IMR-90 (cell line): ENCODE measurements around the gene DOK3. TPM values are rescaled to one million over a fixed set of nuclear protein-coding genes. Genes with fewer than 3 reads are reported as not detected.

Experiments used
- ATAC-seq: fragments of 200-7000 bp; cut with Tn5 transposase; 2 replicates; pipeline ENCODE4 v1.9.1; 2020; ENCODE audit warnings: low read depth, mild to moderate bottlenecking, moderate library complexity
- BruUV-seq: library from RNA; stranded (reverse); fragments of 400-500 nt; replicated peaks from 2 replicates; lab custom pipeline; 2021; lab: Mats Ljungman, UMichigan
- CTCF ChIA-PET: fragments of 300-600 bp; formaldehyde crosslinking; extraction: SDS; loops from one replicate; lab custom pipeline; 2021; ENCODE audit warnings: antibody characterized with exemption; lab: Yijun Ruan, JAX
- POLR2A ChIA-PET: fragments of 300-600 bp; sonication (Branson Sonifier 250); formaldehyde crosslinking; loops from one replicate; lab custom pipeline; 2022; ENCODE audit warnings: antibody characterized with exemption; ENCODE audit not compliant: unreplicated experiment; lab: Charles Lee
- DNase-seq: peaks from one replicate; pipeline ENCODE4 v3.0.0; 2013
- H2AFZ ChIP-seq: replicated peaks from 2 replicates; pipeline ENCODE3; 2013; ENCODE audit warnings: low read length, mild to moderate bottlenecking; ENCODE audit not compliant: poor library complexity
- H2AK5ac ChIP-seq: 2 replicates; pipeline ENCODE4 v1.6.1; 2013; ENCODE audit warnings: low read depth, low read length, inconsistent platforms
- H2AK9ac ChIP-seq: replicated peaks from 2 replicates; pipeline ENCODE3; 2013; ENCODE audit warnings: mild to moderate bottlenecking, low read depth, low read length, moderate library complexity; ENCODE audit not compliant: poor library complexity
- H2BK120ac ChIP-seq: 2 replicates; pipeline ENCODE4 v1.6.1; 2013; ENCODE audit warnings: low read depth, low read length, inconsistent platforms
- H2BK15ac ChIP-seq: 3 replicates; pipeline ENCODE4 v1.6.1; 2013; ENCODE audit warnings: low read depth, low read length, inconsistent platforms
- H2BK20ac ChIP-seq: 2 replicates; pipeline ENCODE4 v1.6.1; 2013; ENCODE audit warnings: low read depth, mild to moderate bottlenecking, inconsistent platforms, low read length, moderate library complexity
- H2BK5ac ChIP-seq: 2 replicates; pipeline ENCODE4 v1.6.1; 2013; ENCODE audit warnings: mild to moderate bottlenecking, low read depth, low read length, inconsistent platforms; ENCODE audit not compliant: poor library complexity, severe bottlenecking
- H3K14ac ChIP-seq: replicated peaks from 2 replicates; pipeline ENCODE4 v1.6.1; 2013; ENCODE audit warnings: low read depth, low read length, inconsistent platforms
- H3K18ac ChIP-seq: 2 replicates; pipeline ENCODE4 v1.6.1; 2013; ENCODE audit warnings: low read depth, low read length, control low read depth
- H3K23ac ChIP-seq: 2 replicates; pipeline ENCODE4 v1.6.1; 2013; ENCODE audit warnings: low read depth, low read length, inconsistent platforms
- H3K27ac ChIP-seq: 2 replicates; pipeline ENCODE4 v1.5.1; 2013; ENCODE audit warnings: mild to moderate bottlenecking, control low read depth, low read length; ENCODE audit not compliant: insufficient read depth
- H3K27me3 ChIP-seq: 2 replicates; pipeline ENCODE4 v1.6.1; 2013; ENCODE audit warnings: low read length; ENCODE audit not compliant: control insufficient read depth, insufficient read depth
- H3K36me3 ChIP-seq: 2 replicates; pipeline ENCODE4 v1.6.1; 2013; ENCODE audit warnings: low read length, mixed read lengths; ENCODE audit not compliant: control insufficient read depth, insufficient read depth
- H3K4ac ChIP-seq: 2 replicates; pipeline ENCODE4 v1.6.1; 2013; ENCODE audit warnings: low read depth, low read length, inconsistent platforms
- H3K4me1 ChIP-seq: 2 replicates; pipeline ENCODE4 v1.6.1; 2013; ENCODE audit warnings: low read length, mixed read lengths; ENCODE audit not compliant: control insufficient read depth, insufficient read depth
- H3K4me2 ChIP-seq: 2 replicates; pipeline ENCODE4 v1.6.1; 2013; ENCODE audit warnings: low read depth, mild to moderate bottlenecking, control low read depth, low read length, moderate library complexity
- H3K4me3 ChIP-seq: 2 replicates; pipeline ENCODE4 v1.5.1; 2013; ENCODE audit warnings: low read depth, mild to moderate bottlenecking, control low read depth, low read length, moderate library complexity; ENCODE audit not compliant: insufficient read depth
- H3K56ac ChIP-seq: 2 replicates; pipeline ENCODE4 v1.6.1; 2013; ENCODE audit warnings: low read length, inconsistent platforms; ENCODE audit not compliant: insufficient read depth; ENCODE audit errors: extremely low read depth
- H3K79me1 ChIP-seq, 2 experiments: 2 replicates each; pipeline ENCODE4 v1.6.1; 2013; ENCODE audit warnings: low read length in 2 of 2, inconsistent platforms in 1 of 2, low read depth in 1 of 2
- H3K9ac ChIP-seq: 2 replicates; pipeline ENCODE4 v1.6.1; 2013; ENCODE audit warnings: low read depth, low read length, control low read depth
- H3K9me1 ChIP-seq: 2 replicates; pipeline ENCODE4 v1.6.1; 2013; ENCODE audit warnings: low read length, inconsistent platforms; ENCODE audit not compliant: insufficient read depth
- H3K9me3 ChIP-seq: 2 replicates; pipeline ENCODE4 v1.6.1; 2013; ENCODE audit warnings: low read length; ENCODE audit not compliant: control insufficient read depth, insufficient read depth
- H4K20me1 ChIP-seq: 2 replicates; pipeline ENCODE4 v1.6.1; 2013; ENCODE audit warnings: low read length, inconsistent platforms; ENCODE audit not compliant: insufficient read depth
- H4K5ac ChIP-seq: 2 replicates; pipeline ENCODE4 v1.6.1; 2013; ENCODE audit warnings: mild to moderate bottlenecking, low read depth, low read length, control low read depth
- H4K8ac ChIP-seq, 2 experiments: 2 replicates each; pipeline ENCODE4 v1.6.1; 2013; ENCODE audit warnings: low read depth in 2 of 2, low read length in 2 of 2, control low read depth in 1 of 2, inconsistent platforms in 1 of 2
- H4K91ac ChIP-seq: 2 replicates; pipeline ENCODE4 v1.6.1; 2013; ENCODE audit warnings: low read depth, low read length, inconsistent platforms; ENCODE audit not compliant: insufficient read depth
- BHLHE40 ChIP-seq: fragments of 150-350 bp; IDR thresholded peaks from 2 replicates; pipeline ENCODE4 v1.6.1; 2016; ENCODE audit warnings: mild to moderate bottlenecking, low read depth, low read length
- CEBPB ChIP-seq: IDR thresholded peaks from 2 replicates; pipeline ENCODE4 v1.6.1; 2012; ENCODE audit warnings: low read depth, low read length, improper control_type of control experiment
- CHD1 ChIP-seq: IDR thresholded peaks from 2 replicates; pipeline ENCODE4 v1.6.1; 2012; ENCODE audit warnings: low read depth, low read length, improper control_type of control experiment
- FOS ChIP-seq: fragments of 150-350 bp; IDR thresholded peaks from 2 replicates; pipeline ENCODE4 v1.6.1; 2016; ENCODE audit warnings: low read depth, low read length
- MAFK ChIP-seq: IDR thresholded peaks from 2 replicates; pipeline ENCODE4 v1.6.1; 2012; ENCODE audit warnings: low read depth, low read length, improper control_type of control experiment
- MAZ ChIP-seq: IDR thresholded peaks from 2 replicates; pipeline ENCODE4 v1.6.1; 2012; ENCODE audit warnings: low read depth, mild to moderate bottlenecking, low read length, improper control_type of control experiment, moderate library complexity, borderline replicate concordance
- MXI1 ChIP-seq: IDR thresholded peaks from 2 replicates; pipeline ENCODE4 v1.6.1; 2012; ENCODE audit warnings: low read depth, mild to moderate bottlenecking, low read length, moderate library complexity, borderline replicate concordance
- NFE2L2 ChIP-seq: fragments of 150-350 bp; IDR thresholded peaks from 2 replicates; pipeline ENCODE4 v1.6.1; 2016; ENCODE audit warnings: low read depth, mild to moderate bottlenecking, low read length
- POLR2A ChIP-seq: IDR thresholded peaks from 2 replicates; pipeline ENCODE4 v1.6.1; 2012; ENCODE audit warnings: mild to moderate bottlenecking, low read depth, low read length
- RAD21 ChIP-seq: IDR thresholded peaks from 2 replicates; pipeline ENCODE4 v1.6.1; 2012; ENCODE audit warnings: low read length, improper control_type of control experiment
- RCOR1 ChIP-seq: IDR thresholded peaks from 2 replicates; pipeline ENCODE4 v1.6.1; 2012; ENCODE audit warnings: mild to moderate bottlenecking, low read length, improper control_type of control experiment; ENCODE audit not compliant: insufficient replicate concordance
- RFX5 ChIP-seq: IDR thresholded peaks from 2 replicates; pipeline ENCODE4 v1.8.0; 2012; ENCODE audit warnings: low read depth, mild to moderate bottlenecking, low read length, moderate library complexity
- SMC3 ChIP-seq: fragments of 150-350 bp; IDR thresholded peaks from 2 replicates; pipeline ENCODE4 v1.6.1; 2016; ENCODE audit warnings: low read depth, mild to moderate bottlenecking, antibody characterized with exemption, low read length, moderate library complexity
- WGBS, 2 experiments: methylation state at CpG; one replicate each; pipeline versions ENCODE4 v1.1.5 to v1.1.7; 2013; ENCODE audit warnings: missing lambda C conversion rate in 2 of 2; ENCODE audit not compliant: insufficient read length in 1 of 2; ENCODE audit errors: extremely low coverage in 2 of 2; 5-methylcytosine and 5-hydroxymethylcytosine counted together
- dilution Hi-C: fragments of 300-500 bp; cut with HindIII; formaldehyde crosslinking; loops from one replicate; pipeline ENCODE4 v1.14.3; 2018; ENCODE audit warnings: low sequenced_read_pairs; ENCODE audit not compliant: unreplicated experiment
- in situ Hi-C: fragments of 300-500 bp; cut with MboI; formaldehyde crosslinking; loops from 3 replicates; pipeline ENCODE4 v1.14.3; 2019; ENCODE audit warnings: low sequenced_read_pairs, inconsistent platforms, mixed read lengths
- intact Hi-C: fragments of 100-400 bp; cut with micrococcal nuclease; formaldehyde crosslinking; loops from 2 replicates; pipeline ENCODE4 v1.10.0; 2022
- polyA plus RNA-seq, 3 experiments: library from polyadenylated mRNA; depleted of rRNA; stranded (reverse); fragments of >200 nt; gene quantifications; 2 replicates each; pipeline ENCODE4 v1.2.3, GENCODE V29; 2012; ENCODE audit warnings: low replicate concordance in 1 of 3
- total RNA-seq: library from RNA; depleted of rRNA; stranded (reverse); fragments of >200 nt; gene quantifications from 2 replicates; pipeline ENCODE4 v1.2.3, GENCODE V29; 2012
- TF ChIP-seq, protein P1 (sequence below): fragments of 150-350 bp; IDR thresholded peaks from 2 replicates; pipeline ENCODE4 v1.6.1; 2017; ENCODE audit warnings: mild to moderate bottlenecking, antibody characterized with exemption, low read length, low read depth
- TF ChIP-seq, protein P2 (sequence below): conservative IDR thresholded peaks from 2 replicates; pipeline ENCODE4 v1.5.1; 2012; ENCODE audit warnings: mild to moderate bottlenecking, low read depth, low read length, improper control_type of control experiment
- TF ChIP-seq, protein P3 (sequence below): fragments of 150-350 bp; IDR thresholded peaks from 2 replicates; pipeline ENCODE4 v1.6.1; 2016; ENCODE audit warnings: low read depth, mild to moderate bottlenecking, low read length, moderate library complexity, borderline replicate concordance

Gene DOK3
- total and polyA plus RNA-seq, 2 of the 4 experiments (the other 2 are of a cell fraction): 0.54 to 3.9 TPM

DNA sequence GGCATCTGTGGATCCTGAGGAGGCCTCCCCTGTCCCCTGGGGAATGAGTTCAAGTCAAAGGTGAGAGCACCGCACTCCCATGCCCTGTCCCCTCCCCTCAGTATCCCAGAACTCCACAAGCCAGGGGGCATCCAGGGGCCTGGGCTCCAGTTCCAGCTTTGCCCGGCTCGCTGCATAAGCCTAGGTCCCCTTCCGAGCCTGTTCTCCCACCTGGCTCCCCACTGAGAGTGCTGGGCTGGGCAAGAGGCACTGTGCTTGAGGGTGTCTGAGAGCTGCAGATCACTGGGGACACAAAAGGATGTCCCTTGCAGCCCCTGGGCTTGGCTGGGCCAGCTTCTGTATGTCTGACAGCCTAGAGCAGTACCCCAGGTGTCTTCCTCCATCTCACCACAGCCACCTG lies 4.6 kb downstream of the DOK3 start:
- TF ChIP-seq, protein P1, sequence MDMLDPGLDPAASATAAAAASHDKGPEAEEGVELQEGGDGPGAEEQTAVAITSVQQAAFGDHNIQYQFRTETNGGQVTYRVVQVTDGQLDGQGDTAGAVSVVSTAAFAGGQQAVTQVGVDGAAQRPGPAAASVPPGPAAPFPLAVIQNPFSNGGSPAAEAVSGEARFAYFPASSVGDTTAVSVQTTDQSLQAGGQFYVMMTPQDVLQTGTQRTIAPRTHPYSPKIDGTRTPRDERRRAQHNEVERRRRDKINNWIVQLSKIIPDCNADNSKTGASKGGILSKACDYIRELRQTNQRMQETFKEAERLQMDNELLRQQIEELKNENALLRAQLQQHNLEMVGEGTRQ: no peak
- no peak for TF ChIP-seq RFX5
- no peak for TF ChIP-seq MAZ
- no peak for TF ChIP-seq CEBPB
- no peak for TF ChIP-seq CHD1
- TF ChIP-seq MXI1: no peak
- TF ChIP-seq, protein P2, sequence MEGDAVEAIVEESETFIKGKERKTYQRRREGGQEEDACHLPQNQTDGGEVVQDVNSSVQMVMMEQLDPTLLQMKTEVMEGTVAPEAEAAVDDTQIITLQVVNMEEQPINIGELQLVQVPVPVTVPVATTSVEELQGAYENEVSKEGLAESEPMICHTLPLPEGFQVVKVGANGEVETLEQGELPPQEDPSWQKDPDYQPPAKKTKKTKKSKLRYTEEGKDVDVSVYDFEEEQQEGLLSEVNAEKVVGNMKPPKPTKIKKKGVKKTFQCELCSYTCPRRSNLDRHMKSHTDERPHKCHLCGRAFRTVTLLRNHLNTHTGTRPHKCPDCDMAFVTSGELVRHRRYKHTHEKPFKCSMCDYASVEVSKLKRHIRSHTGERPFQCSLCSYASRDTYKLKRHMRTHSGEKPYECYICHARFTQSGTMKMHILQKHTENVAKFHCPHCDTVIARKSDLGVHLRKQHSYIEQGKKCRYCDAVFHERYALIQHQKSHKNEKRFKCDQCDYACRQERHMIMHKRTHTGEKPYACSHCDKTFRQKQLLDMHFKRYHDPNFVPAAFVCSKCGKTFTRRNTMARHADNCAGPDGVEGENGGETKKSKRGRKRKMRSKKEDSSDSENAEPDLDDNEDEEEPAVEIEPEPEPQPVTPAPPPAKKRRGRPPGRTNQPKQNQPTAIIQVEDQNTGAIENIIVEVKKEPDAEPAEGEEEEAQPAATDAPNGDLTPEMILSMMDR: no peak
- no peak for TF ChIP-seq FOS
- TF ChIP-seq RCOR1: no peak
- TF ChIP-seq RAD21: no peak
- no peak for TF ChIP-seq BHLHE40
- TF ChIP-seq POLR2A: no peak
- no peak for TF ChIP-seq SMC3
- no peak for TF ChIP-seq MAFK
- TF ChIP-seq, protein P3, sequence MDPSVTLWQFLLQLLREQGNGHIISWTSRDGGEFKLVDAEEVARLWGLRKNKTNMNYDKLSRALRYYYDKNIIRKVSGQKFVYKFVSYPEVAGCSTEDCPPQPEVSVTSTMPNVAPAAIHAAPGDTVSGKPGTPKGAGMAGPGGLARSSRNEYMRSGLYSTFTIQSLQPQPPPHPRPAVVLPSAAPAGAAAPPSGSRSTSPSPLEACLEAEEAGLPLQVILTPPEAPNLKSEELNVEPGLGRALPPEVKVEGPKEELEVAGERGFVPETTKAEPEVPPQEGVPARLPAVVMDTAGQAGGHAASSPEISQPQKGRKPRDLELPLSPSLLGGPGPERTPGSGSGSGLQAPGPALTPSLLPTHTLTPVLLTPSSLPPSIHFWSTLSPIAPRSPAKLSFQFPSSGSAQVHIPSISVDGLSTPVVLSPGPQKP: no peak
- no peak for TF ChIP-seq NFE2L2
- DNase-seq (no peak), ATAC-seq (no peak)
- no peak overlapping the region for H3K56ac ChIP-seq
- H3K23ac ChIP-seq: no peak overlapping the region
- H2BK120ac ChIP-seq: no peak overlapping the region
- no peak overlapping the region for H4K8ac ChIP-seq
- H3K9me3 ChIP-seq: no peaks in the 10 kb centered on the region
- no peak overlapping the region for H4K91ac ChIP-seq
- no peak overlapping the region for H2AK9ac ChIP-seq
- no peaks in the 10 kb centered on the region for H3K9me1 ChIP-seq
- dilution Hi-C loops: no loop called here
- peaks cover 6% of the 10 kb centered on the region for H3K36me3 ChIP-seq
- peaks cover 7% of the 10 kb centered on the region; the same call in 1 of the 2 replicates for H3K4me1 ChIP-seq
- no TSS peak for BruUV-seq
- H2AFZ ChIP-seq: no peak overlapping the region
- no peak overlapping the region for H3K18ac ChIP-seq
- H3K27me3 ChIP-seq: no peaks in the 10 kb centered on the region
- WGBS, 2 experiments: no CpG with 5 or more reads among the region's 4 CpGs
- no peak overlapping the region for H3K9ac ChIP-seq
- no peak overlapping the region for H3K27ac ChIP-seq
- no peak overlapping the region for H2BK20ac ChIP-seq
- in situ Hi-C loops: no loop called here
- ChIA-PET POLR2A (interaction anchor here (1.0 kb wide), 1 partner anchor 10 kb away, joined by 3 read pairs; no protein-coding TSS in a partner anchor), CTCF (no interaction called here)
- no peak overlapping the region for H2BK15ac ChIP-seq
- no peak overlapping the region for H2BK5ac ChIP-seq
- no peak overlapping the region for H2AK5ac ChIP-seq
- H4K20me1 ChIP-seq: no peaks in the 10 kb centered on the region
- H3K4me2 ChIP-seq: no peak overlapping the region
- no peak overlapping the region for H3K4ac ChIP-seq
- no peak overlapping the region for H3K4me3 ChIP-seq
- H4K5ac ChIP-seq: no peak overlapping the region
- no peak overlapping the region for H3K14ac ChIP-seq
- intact Hi-C loops: no loop called here
- H3K79me1 ChIP-seq: no peaks in the 10 kb centered on the region; a peak in 1 of 4 replicates
